Astrocyte (in vitro differentiated cells and primary cell): ENCODE results near the gene CEP97. TPM values are rescaled to one million over a fixed set of nuclear protein-coding genes. Genes with fewer than 3 reads are reported as not detected.

Source experiments
- DNase-seq: peaks from one replicate; pipeline ENCODE4 v3.0.0-alpha.2; 2010; ENCODE audit warnings: low read depth
- FAIRE-seq: peaks from 2 replicates; lab custom pipeline; 2011; peaks lifted over from hg19 to GRCh38; lab: Jason Lieb, UNC
- H2AFZ ChIP-seq: 2 replicates; pipeline ENCODE4 v1.6.0; 2012; ENCODE audit warnings: low read depth, low read length, inconsistent platforms
- H3K27ac ChIP-seq: 2 replicates; pipeline ENCODE4 v1.5.1; 2011; ENCODE audit warnings: low read depth, low read length, inconsistent platforms
- H3K27me3 ChIP-seq: 2 replicates; pipeline ENCODE4 v1.6.0; 2011; ENCODE audit warnings: low read length, inconsistent platforms; ENCODE audit not compliant: insufficient read depth
- H3K36me3 ChIP-seq: 2 replicates; pipeline ENCODE4 v1.5.1; 2011; ENCODE audit warnings: low read length, inconsistent platforms; ENCODE audit not compliant: insufficient read depth
- H3K4me1 ChIP-seq: 2 replicates; pipeline ENCODE4 v1.5.1; 2011; ENCODE audit warnings: low read length, inconsistent platforms; ENCODE audit not compliant: insufficient read depth
- H3K4me2 ChIP-seq: 2 replicates; pipeline ENCODE4 v1.6.0; 2012; ENCODE audit warnings: low read length, inconsistent platforms
- H3K4me3 ChIP-seq: 2 replicates; pipeline ENCODE4 v1.5.1; 2011; ENCODE audit warnings: low read depth, mild to moderate bottlenecking, low read length, inconsistent platforms; ENCODE audit not compliant: insufficient read depth
- H3K79me2 ChIP-seq: 2 replicates; pipeline ENCODE4 v1.6.0; 2012; ENCODE audit warnings: mild to moderate bottlenecking, low read length, inconsistent platforms; ENCODE audit not compliant: insufficient read depth
- H3K9ac ChIP-seq: 2 replicates; pipeline ENCODE4 v1.6.0; 2012; ENCODE audit warnings: mild to moderate bottlenecking, low read length, inconsistent platforms
- H3K9me3 ChIP-seq: 2 replicates; pipeline ENCODE4 v1.5.1; 2012; ENCODE audit warnings: low read depth, mild to moderate bottlenecking, low read length, inconsistent platforms; ENCODE audit not compliant: insufficient read depth
- H4K20me1 ChIP-seq: 2 replicates; pipeline ENCODE4 v1.6.0; 2012; ENCODE audit warnings: low read length, inconsistent platforms; ENCODE audit not compliant: insufficient read depth
- H3K27ac Mint-ChIP-seq: one replicate; pipeline ENCODE4 v1.8.0; 2021; ENCODE audit warnings: mild to moderate bottlenecking, mixed read lengths; ENCODE audit not compliant: unreplicated experiment
- H3K27me3 Mint-ChIP-seq: one replicate; pipeline ENCODE4 v1.8.0; 2021; ENCODE audit warnings: low read depth, mixed read lengths; ENCODE audit not compliant: unreplicated experiment
- H3K36me3 Mint-ChIP-seq: one replicate; pipeline ENCODE4 v1.8.0; 2021; ENCODE audit warnings: low read depth, mixed read lengths; ENCODE audit not compliant: unreplicated experiment
- H3K4me1 Mint-ChIP-seq: one replicate; pipeline ENCODE4 v1.8.0; 2021; ENCODE audit warnings: low read depth, mixed read lengths; ENCODE audit not compliant: unreplicated experiment
- H3K4me3 Mint-ChIP-seq: one replicate; pipeline ENCODE4 v1.8.0; 2021; ENCODE audit warnings: mild to moderate bottlenecking, moderate library complexity, mixed read lengths; ENCODE audit not compliant: unreplicated experiment
- H3K9me3 Mint-ChIP-seq: one replicate; pipeline ENCODE4 v1.8.0; 2021; ENCODE audit warnings: mild to moderate bottlenecking, mixed read lengths; ENCODE audit not compliant: unreplicated experiment
- CTCF ChIP-seq: IDR thresholded peaks from 2 replicates; pipeline ENCODE4 v1.5.1; 2011; ENCODE audit warnings: low read depth, mild to moderate bottlenecking, inconsistent platforms, low read length, moderate library complexity; ENCODE audit not compliant: insufficient read depth
- EZH2 ChIP-seq: IDR thresholded peaks from 2 replicates; pipeline ENCODE4 v1.6.1; 2012; ENCODE audit warnings: mild to moderate bottlenecking, low read length, inconsistent platforms; ENCODE audit not compliant: insufficient read depth
- total RNA-seq: library from RNA; stranded (reverse); gene quantifications from 2 replicates; pipeline ENCODE4 v1.2.1, GENCODE V29; 2021

Gene CEP97
- total RNA-seq, 1 donor from 2014 or later: 11.5 TPM

- no peak overlapping the region for H3K4me3 Mint-ChIP-seq
- DNase-seq: no peak
- H3K27ac ChIP-seq: no peak overlapping the region
- H3K9me3 Mint-ChIP-seq: no peaks in the 10 kb centered on the region
- no peaks in the 10 kb centered on the region for H3K27me3 Mint-ChIP-seq
- H3K4me1 ChIP-seq: no peaks in the 10 kb centered on the region
- H3K79me2 ChIP-seq: no peaks in the 10 kb centered on the region
- no peaks in the 10 kb centered on the region for H3K9me3 ChIP-seq
- H2AFZ ChIP-seq: no peak overlapping the region
- no peak overlapping the region for H3K4me2 ChIP-seq
- H3K27ac Mint-ChIP-seq: no peak overlapping the region
- H3K9ac ChIP-seq: no peak overlapping the region
- H4K20me1 ChIP-seq: no peaks in the 10 kb centered on the region
- peaks cover 1% of the 10 kb centered on the region for H3K4me1 Mint-ChIP-seq
- no peak overlapping the region for H3K4me3 ChIP-seq
- no peaks in the 10 kb centered on the region for H3K27me3 ChIP-seq
- no peaks in the 10 kb centered on the region for H3K36me3 Mint-ChIP-seq
- H3K36me3 ChIP-seq: no peaks in the 10 kb centered on the region
- FAIRE-seq: no peak
- TF ChIP-seq CTCF (no peak), EZH2 (no peak)
These were observed 4.7 kb upstream of the CEP97 start for GRCh38 chr3:101719604-101720185.

GRCh38 chr3:101720851-101721840 is 3.3 kb upstream of the CEP97 start:
- peak overlapping the region; percentile 7 for H3K27ac Mint-ChIP-seq
- no peak for FAIRE-seq

More at GRCh38 chr3:101720851-101721840, 3.3 kb upstream of the CEP97 start:
- Mint-ChIP-seq H3K4me3 (no peak overlapping the region), H3K36me3 (no peaks in the 10 kb centered on the region), H3K27me3 (no peaks in the 10 kb centered on the region), H3K4me1 (peaks cover 1% of the 10 kb centered on the region), H3K9me3 (no peaks in the 10 kb centered on the region)
- Histone ChIP-seq H3K27me3 (no peaks in the 10 kb centered on the region), H3K4me1 (peaks cover 2% of the 10 kb centered on the region), H3K4me3 (no peak overlapping the region), H3K36me3 (no peaks in the 10 kb centered on the region), H2AFZ (no peak overlapping the region), H3K79me2 (peaks cover 14% of the 10 kb centered on the region), H3K27ac (no peak overlapping the region), H4K20me1 (no peaks in the 10 kb centered on the region), H3K9me3 (no peaks in the 10 kb centered on the region), H3K9ac (no peak overlapping the region), H3K4me2 (no peak overlapping the region)
- DNase-seq: peak; percentile 11
- TF ChIP-seq CTCF (no peak), EZH2 (no peak)
